Measurements from ENCODE around the gene ADGRV1.

The ADGRV1 gene

GRCh38 chr5:90987726-90988125 lies 429.1 kb downstream of the ADGRV1 start:
- DNase-seq (ENCODE audit: extremely low read depth, insufficient read length) = no peak
- TF ChIP-seq, protein P1, sequence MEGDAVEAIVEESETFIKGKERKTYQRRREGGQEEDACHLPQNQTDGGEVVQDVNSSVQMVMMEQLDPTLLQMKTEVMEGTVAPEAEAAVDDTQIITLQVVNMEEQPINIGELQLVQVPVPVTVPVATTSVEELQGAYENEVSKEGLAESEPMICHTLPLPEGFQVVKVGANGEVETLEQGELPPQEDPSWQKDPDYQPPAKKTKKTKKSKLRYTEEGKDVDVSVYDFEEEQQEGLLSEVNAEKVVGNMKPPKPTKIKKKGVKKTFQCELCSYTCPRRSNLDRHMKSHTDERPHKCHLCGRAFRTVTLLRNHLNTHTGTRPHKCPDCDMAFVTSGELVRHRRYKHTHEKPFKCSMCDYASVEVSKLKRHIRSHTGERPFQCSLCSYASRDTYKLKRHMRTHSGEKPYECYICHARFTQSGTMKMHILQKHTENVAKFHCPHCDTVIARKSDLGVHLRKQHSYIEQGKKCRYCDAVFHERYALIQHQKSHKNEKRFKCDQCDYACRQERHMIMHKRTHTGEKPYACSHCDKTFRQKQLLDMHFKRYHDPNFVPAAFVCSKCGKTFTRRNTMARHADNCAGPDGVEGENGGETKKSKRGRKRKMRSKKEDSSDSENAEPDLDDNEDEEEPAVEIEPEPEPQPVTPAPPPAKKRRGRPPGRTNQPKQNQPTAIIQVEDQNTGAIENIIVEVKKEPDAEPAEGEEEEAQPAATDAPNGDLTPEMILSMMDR (IDR thresholded peaks at IDR 0.05; ENCODE audit: insufficient read depth, low read length, poor library complexity, severe bottlenecking) = no peak
- H3K4me3 ChIP-seq (replicated peaks; ENCODE audit: low read depth, low read length) = no peak overlapping the region
- H3K27me3 ChIP-seq (replicated peaks; ENCODE audit: control insufficient read depth, insufficient read depth, low read length) = no peaks in the 10 kb centered on the region
- no peaks in the 10 kb centered on the region for H3K36me3 ChIP-seq (ENCODE audit: control insufficient read depth, insufficient read depth, low read length)

- TF ChIP-seq, protein P1 (IDR thresholded peaks at IDR 0.05; ENCODE audit: insufficient read depth, low read length, poor library complexity, severe bottlenecking) = no peak
- H3K36me3 ChIP-seq (ENCODE audit: control insufficient read depth, insufficient read depth, low read length) = no peaks in the 10 kb centered on the region
- no peak for DNase-seq (ENCODE audit: extremely low read depth, insufficient read length)
- no peak overlapping the region for H3K4me3 ChIP-seq (replicated peaks; ENCODE audit: low read depth, low read length)
- no peaks in the 10 kb centered on the region for H3K27me3 ChIP-seq (replicated peaks; ENCODE audit: control insufficient read depth, insufficient read depth, low read length)
These were observed 432.6 kb downstream of the ADGRV1 start for GRCh38 chr5:90991201-90991600.

GRCh38 chr5:90994796-90995195 lies 436.2 kb downstream of the ADGRV1 start:
- TF ChIP-seq, protein P1 (IDR thresholded peaks at IDR 0.05; ENCODE audit: insufficient read depth, low read length, poor library complexity, severe bottlenecking) = no peak
- H3K4me3 ChIP-seq (replicated peaks; ENCODE audit: low read depth, low read length) = no peak overlapping the region
- H3K36me3 ChIP-seq (ENCODE audit: control insufficient read depth, insufficient read depth, low read length) = no peaks in the 10 kb centered on the region
- DNase-seq (ENCODE audit: extremely low read depth, insufficient read length) = no peak
- H3K27me3 ChIP-seq (replicated peaks; ENCODE audit: control insufficient read depth, insufficient read depth, low read length) = no peaks in the 10 kb centered on the region

- no peaks in the 10 kb centered on the region for H3K27me3 ChIP-seq (replicated peaks; ENCODE audit: control insufficient read depth, insufficient read depth, low read length)
- no peak overlapping the region for H3K4me3 ChIP-seq (replicated peaks; ENCODE audit: low read depth, low read length)
- H3K36me3 ChIP-seq (ENCODE audit: control insufficient read depth, insufficient read depth, low read length) = no peaks in the 10 kb centered on the region
- DNase-seq (ENCODE audit: extremely low read depth, insufficient read length) = no peak
- TF ChIP-seq, protein P1 (IDR thresholded peaks at IDR 0.05; ENCODE audit: insufficient read depth, low read length, poor library complexity, severe bottlenecking) = no peak
These were observed 437.5 kb downstream of the ADGRV1 start for GRCh38 chr5:90996089-90996488.

- TF ChIP-seq, protein P1 (IDR thresholded peaks at IDR 0.05; ENCODE audit: insufficient read depth, low read length, poor library complexity, severe bottlenecking) = no peak
- Histone ChIP-seq H3K4me3 (replicated peaks; ENCODE audit: low read depth, low read length) (no peak overlapping the region), H3K27me3 (replicated peaks; ENCODE audit: control insufficient read depth, insufficient read depth, low read length) (no peaks in the 10 kb centered on the region), H3K36me3 (ENCODE audit: control insufficient read depth, insufficient read depth, low read length) (no peaks in the 10 kb centered on the region)
- DNase-seq (ENCODE audit: extremely low read depth, insufficient read length) = no peak
These were observed 438.5 kb downstream of the ADGRV1 start for GRCh38 chr5:90997082-90997481.

GRCh38 chr5:91000743-91001142 lies 442.1 kb downstream of the ADGRV1 start:
- no peaks in the 10 kb centered on the region for H3K36me3 ChIP-seq (ENCODE audit: control insufficient read depth, insufficient read depth, low read length)
- DNase-seq (ENCODE audit: extremely low read depth, insufficient read length) = no peak
- H3K4me3 ChIP-seq (replicated peaks; ENCODE audit: low read depth, low read length) = no peak overlapping the region
- TF ChIP-seq, protein P1 (IDR thresholded peaks at IDR 0.05; ENCODE audit: insufficient read depth, low read length, poor library complexity, severe bottlenecking) = no peak
- H3K27me3 ChIP-seq (replicated peaks; ENCODE audit: control insufficient read depth, insufficient read depth, low read length) = no peaks in the 10 kb centered on the region

Data from GM06990 (cell line).